ENCODE measurements around the gene CPTP. TPM values are rescaled to one million over a fixed set of nuclear protein-coding genes. Genes with fewer than 3 reads are reported as not detected.

Gene CPTP
- total RNA-seq, 2 donors from 2014 or later, result 15.6 to 33.0 TPM

GRCh38 chr1:1349256-1350012 lies 24.8 kb downstream of the CPTP start, which contains the start of gene DVL1:
DVL1 (minus strand) TSS chr1:1349418; CDS start chr1:1349065, 353 bp downstream.
- H3K9me3 ChIP-seq, result no peaks in the 10 kb centered on the region
- H3K36me3 ChIP-seq (replicated peaks in 1 of 2; ENCODE audit: insufficient read depth in 1 of 2, low read depth in 2 of 2), result no peaks in the 10 kb centered on the region
- peak; percentile 48 to 75 (median 69) for DNase-seq
- intact Hi-C loops (cut with DNase I), result no loop called here
- peaks cover 56% of the 10 kb centered on the region for H3K4me1 ChIP-seq
- H3K27me3 ChIP-seq, result peaks cover 0 to 21% of the 10 kb centered on the region in 2 donors
- 1% methylated on average over 47 of the region's 122 CpGs; no CpG with 5 or more reads in 1 of the 2 donors for WGBS, 2 donors
- peak within 1 kb of the TSS; percentile 2 to 56 for H3K4me3 ChIP-seq
- TF ChIP-seq POLR2A (IDR thresholded peaks at IDR 0.05) (peak in 1 of 3 donors; percentile 16), CTCF (IDR thresholded peaks at IDR 0.05) (peak; percentile 20 to 76 (median 44))
- peak within 1 kb of the TSS; percentile 67 to 88 (median 82) for H3K27ac ChIP-seq
- ATAC-seq, result peak; percentile 76

- Histone ChIP-seq H3K9me3 (no peaks in the 10 kb centered on the region), H3K27me3 (peaks cover 0 to 27% of the 10 kb centered on the region in 2 donors), H3K36me3 (replicated peaks in 1 of 2; ENCODE audit: insufficient read depth in 1 of 2, low read depth in 2 of 2) (no peaks in the 10 kb centered on the region), H3K4me1 (peaks cover 38% of the 10 kb centered on the region), H3K27ac (no peak overlapping the region), H3K4me3 (no peak overlapping the region)
- intact Hi-C loops (cut with DNase I), result no loop called here
- DNase-seq, result no peak
- WGBS, 2 donors, result 65 to 67% methylated on average over 15 to 28 of the region's 29 CpGs
- ATAC-seq, result no peak
- TF ChIP-seq CTCF (IDR thresholded peaks at IDR 0.05) (no peak), POLR2A (IDR thresholded peaks at IDR 0.05) (no peak)
Measured at GRCh38 chr1:1351511-1352427, 27.2 kb downstream of the CPTP start.

GRCh38 chr1:1352786-1353388 lies 28.3 kb downstream of the CPTP start:
- ATAC-seq, result no peak

More at GRCh38 chr1:1352786-1353388, 28.3 kb downstream of the CPTP start:
- no peaks in the 10 kb centered on the region for H3K36me3 ChIP-seq (replicated peaks in 1 of 2; ENCODE audit: insufficient read depth in 1 of 2, low read depth in 2 of 2)
- DNase-seq, result no peak
- H3K4me1 ChIP-seq, result peaks cover 27% of the 10 kb centered on the region
- 17% methylated on average over 4 of the region's 5 CpGs; no CpG with 5 or more reads in 1 of the 2 donors for WGBS, 2 donors
- H3K27ac ChIP-seq, result no peak overlapping the region
- H3K9me3 ChIP-seq, result no peaks in the 10 kb centered on the region
- peaks cover 0 to 27% of the 10 kb centered on the region in 2 donors for H3K27me3 ChIP-seq
- no peak overlapping the region for H3K4me3 ChIP-seq
- intact Hi-C loops (cut with DNase I), result no loop called here
- TF ChIP-seq POLR2A (IDR thresholded peaks at IDR 0.05) (no peak), CTCF (IDR thresholded peaks at IDR 0.05) (no peak)
